ENCODE data around the gene SIT1. TPM values are rescaled to one million over a fixed set of nuclear protein-coding genes. Genes with fewer than 3 reads are reported as not detected.

The SIT1 gene
- total RNA-seq, 2 experiments from 2014 or later: 121 to 176 TPM

DNA sequence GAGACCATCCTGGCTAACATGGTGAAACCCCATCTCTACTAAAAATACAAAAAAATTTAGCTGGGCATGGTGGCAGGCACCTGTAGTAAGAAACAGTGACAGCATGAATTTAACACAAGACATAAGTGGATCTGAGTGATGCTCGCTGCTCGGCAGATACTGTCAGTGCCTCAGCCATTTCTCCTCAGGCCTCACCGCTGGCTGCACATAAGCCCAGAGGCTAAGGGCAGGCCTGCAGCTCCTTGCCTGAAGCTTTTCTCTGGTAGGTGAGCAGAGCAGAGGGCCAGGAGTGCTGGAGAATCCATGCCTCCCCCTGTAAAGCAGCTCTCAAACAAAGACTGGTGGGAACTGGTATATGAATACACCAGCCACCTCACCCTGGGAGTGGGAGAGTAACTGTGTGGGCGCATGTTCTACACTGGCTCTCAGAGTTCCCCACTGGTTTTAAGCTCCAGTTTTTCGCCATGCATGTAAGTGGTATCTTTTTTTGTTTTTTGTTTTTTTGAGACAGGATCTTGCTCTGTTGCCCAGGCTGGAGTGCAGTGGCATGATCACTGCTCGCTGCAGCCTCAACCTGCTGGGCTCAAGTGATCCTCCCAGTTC, 22.2 kb downstream of the SIT1 start:
- Histone ChIP-seq H3K4me1 (ENCODE audit: insufficient read depth, low read length, poor library complexity, severe bottlenecking) (peaks cover 23% of the 10 kb centered on the region), H3K9me3 (ENCODE audit: low read length) (no peaks in the 10 kb centered on the region), H3K4me3 (ENCODE audit: low read depth, low read length, poor library complexity, severe bottlenecking) (no peak overlapping the region), H3K27ac (ENCODE audit: low read depth, low read length, poor library complexity, severe bottlenecking) (no peak overlapping the region), H3K9me2 (ENCODE audit: insufficient read depth, low read length) (no peaks in the 10 kb centered on the region), H2AFZ (ENCODE audit: low read length) (no peak overlapping the region), H3K4me2 (ENCODE audit: low read length) (no peak overlapping the region), H3K79me2 (ENCODE audit: insufficient read depth, low read depth, low read length) (no peaks in the 10 kb centered on the region), H4K20me1 (ENCODE audit: insufficient read depth, low read length) (no peaks in the 10 kb centered on the region), H3K36me3 (ENCODE audit: insufficient read depth, low read length) (no peaks in the 10 kb centered on the region)
- ChIA-PET POLR2A (interaction anchor here (1.2 to 4.3 kb wide), 6 partner anchors 9 to 29 kb away, joined by 5 to 37 read pairs (median 8); partner anchors contain the start of genes CCDC107, CD72, RMRP and SIT1), CTCF (ENCODE audit: unreplicated experiment) (interaction anchor here (0.5 to 1.0 kb wide), 2 partner anchors 9 to 19 kb away, joined by 6 read pairs; no protein-coding TSS in a partner anchor)
- no TSS peak for BruUV-seq (replicated peaks)
- intact Hi-C loops (cut with micrococcal nuclease; ENCODE audit: unreplicated experiment): no loop called here
- TF ChIP-seq CTCF (conservative IDR thresholded peaks at IDR 0.05; ENCODE audit: low read length) (no peak), EZH2phosphoT487 (IDR thresholded peaks at IDR 0.05; ENCODE audit: borderline replicate concordance, low read depth, low read length) (no peak)
- no peak for DNase-seq (ENCODE audit: low spot score)

- Histone ChIP-seq H2AFZ (ENCODE audit: low read length) (peak overlapping the region; percentile 55; the same call in 1 of the 2 replicates), H3K4me3 (ENCODE audit: low read depth, low read length, poor library complexity, severe bottlenecking) (no peak overlapping the region), H3K36me3 (ENCODE audit: insufficient read depth, low read length) (no peaks in the 10 kb centered on the region), H3K4me1 (ENCODE audit: insufficient read depth, low read length, poor library complexity, severe bottlenecking) (peaks cover 20% of the 10 kb centered on the region), H3K9me2 (ENCODE audit: insufficient read depth, low read length) (no peaks in the 10 kb centered on the region), H3K79me2 (ENCODE audit: insufficient read depth, low read depth, low read length) (no peaks in the 10 kb centered on the region), H3K9me3 (ENCODE audit: low read length) (no peaks in the 10 kb centered on the region), H4K20me1 (ENCODE audit: insufficient read depth, low read length) (no peaks in the 10 kb centered on the region), H3K4me2 (ENCODE audit: low read length) (peak overlapping the region; percentile 10; the same call in 1 of the 2 replicates), H3K27ac (ENCODE audit: low read depth, low read length, poor library complexity, severe bottlenecking) (no peak overlapping the region)
- ChIA-PET POLR2A (interaction anchor here (0.9 to 4.3 kb wide), 5 partner anchors 8 to 18 kb away, joined by 4 to 37 read pairs (median 6); partner anchors contain the start of gene CD72), CTCF (ENCODE audit: unreplicated experiment) (no interaction called here)
- intact Hi-C loops (cut with micrococcal nuclease; ENCODE audit: unreplicated experiment): no loop called here
- BruUV-seq (replicated peaks): no TSS peak
- DNase-seq (ENCODE audit: low spot score): no peak
- TF ChIP-seq CTCF (conservative IDR thresholded peaks at IDR 0.05; ENCODE audit: low read length) (no peak), EZH2phosphoT487 (IDR thresholded peaks at IDR 0.05; ENCODE audit: borderline replicate concordance, low read depth, low read length) (no peak)
Observed at GRCh38 chr9:35627575-35627974, 23.2 kb downstream of the SIT1 start.

- ChIA-PET CTCF (ENCODE audit: unreplicated experiment) (interaction anchor here (0.6 to 2.3 kb wide), 8 partner anchors 7 to 249 kb away, joined by 3 to 21 read pairs (median 5); partner anchors contain the start of genes CCDC107, RMRP and SIT1), POLR2A (interaction anchor here (0.6 to 11.0 kb wide), 20 partner anchors 8 to 226 kb away, joined by 3 to 110 read pairs (median 4); partner anchors contain the start of genes ARHGEF39, CCDC107, CREB3 and HINT2)
- Histone ChIP-seq H3K36me3 (ENCODE audit: insufficient read depth, low read length) (peaks cover 11% of the 10 kb centered on the region; the same call in 1 of the 2 replicates), H4K20me1 (ENCODE audit: insufficient read depth, low read length) (no peaks in the 10 kb centered on the region), H2AFZ (ENCODE audit: low read length) (no peak overlapping the region; the same call in 1 of the 2 replicates), H3K27ac (ENCODE audit: low read depth, low read length, poor library complexity, severe bottlenecking) (peak overlapping the region; percentile 92), H3K9me3 (ENCODE audit: low read length) (no peaks in the 10 kb centered on the region), H3K9me2 (ENCODE audit: insufficient read depth, low read length) (no peaks in the 10 kb centered on the region), H3K4me1 (ENCODE audit: insufficient read depth, low read length, poor library complexity, severe bottlenecking) (peaks cover 67% of the 10 kb centered on the region), H3K79me2 (ENCODE audit: insufficient read depth, low read depth, low read length) (peaks cover 6% of the 10 kb centered on the region; the same call in 1 of the 2 replicates), H3K4me2 (ENCODE audit: low read length) (peak overlapping the region; percentile 90), H3K4me3 (ENCODE audit: low read depth, low read length, poor library complexity, severe bottlenecking) (peak overlapping the region; percentile 69)
- TF ChIP-seq EZH2phosphoT487 (IDR thresholded peaks at IDR 0.05; ENCODE audit: borderline replicate concordance, low read depth, low read length): no peak
- no peak for TF ChIP-seq CTCF (conservative IDR thresholded peaks at IDR 0.05; ENCODE audit: low read length)
- intact Hi-C loops (cut with micrococcal nuclease; ENCODE audit: unreplicated experiment): loop anchor here (1.0 to 5.0 kb wide), 7 partner anchors 15 to 502 kb away; partner anchors contain the start of genes ATOSB, CCDC107, CREB3 and RMRP
- BruUV-seq (replicated peaks): no TSS peak
- peak; percentile 94 for DNase-seq (ENCODE audit: low spot score)
Observed at GRCh38 chr9:35619800-35620158, 31.0 kb downstream of the SIT1 start.

Data from OCI-LY7 (cell line).